ENCODE data around the gene ZNF667.
A peak's percentile ranks its signal among the peaks of the same experiment; 100 is the strongest.

Gene ZNF667

DNA sequence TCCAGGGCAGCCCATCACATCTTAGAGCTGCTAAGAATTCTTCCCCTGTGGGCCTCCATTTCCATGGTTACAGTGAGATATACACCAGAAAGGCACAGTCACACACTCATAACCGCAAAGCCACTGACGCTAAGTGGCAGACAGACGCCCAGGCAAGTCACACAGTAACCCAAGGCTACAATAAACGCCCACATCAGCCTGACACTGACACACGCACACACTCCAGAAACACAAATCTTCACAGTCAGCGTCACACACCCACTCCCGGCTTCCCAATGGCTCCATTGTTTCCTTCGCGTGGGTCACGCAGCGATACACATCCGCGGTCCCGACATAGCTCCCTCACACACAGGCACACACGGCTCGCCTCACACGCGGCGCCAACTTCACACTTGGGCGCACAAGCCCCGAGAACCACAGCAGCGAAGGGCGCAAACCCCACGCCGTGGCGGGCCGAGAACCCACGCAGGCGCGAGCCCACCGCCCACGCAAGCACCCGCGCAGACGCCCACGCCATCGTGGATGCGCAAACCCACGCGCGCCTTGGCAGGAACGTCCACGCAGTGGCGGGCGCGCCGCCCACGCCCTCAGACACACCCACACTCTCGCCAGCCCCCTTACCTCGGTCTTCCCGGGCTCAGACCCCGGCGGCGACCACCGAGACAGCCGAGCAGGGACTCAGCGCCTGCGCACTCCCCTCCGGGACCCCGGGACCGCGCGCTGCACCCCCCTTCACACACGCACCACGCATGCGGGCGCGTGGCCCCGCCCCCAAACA lies at the start of gene ZNF667:
Gene ZNF667 (minus strand): TSS at position 695 of the 778 bp plus-strand sequence. CDS start 14,975 bp downstream, outside the sequence.
- DNase-seq (ENCODE audit: low spot score) = peak; percentile 71

DNA sequence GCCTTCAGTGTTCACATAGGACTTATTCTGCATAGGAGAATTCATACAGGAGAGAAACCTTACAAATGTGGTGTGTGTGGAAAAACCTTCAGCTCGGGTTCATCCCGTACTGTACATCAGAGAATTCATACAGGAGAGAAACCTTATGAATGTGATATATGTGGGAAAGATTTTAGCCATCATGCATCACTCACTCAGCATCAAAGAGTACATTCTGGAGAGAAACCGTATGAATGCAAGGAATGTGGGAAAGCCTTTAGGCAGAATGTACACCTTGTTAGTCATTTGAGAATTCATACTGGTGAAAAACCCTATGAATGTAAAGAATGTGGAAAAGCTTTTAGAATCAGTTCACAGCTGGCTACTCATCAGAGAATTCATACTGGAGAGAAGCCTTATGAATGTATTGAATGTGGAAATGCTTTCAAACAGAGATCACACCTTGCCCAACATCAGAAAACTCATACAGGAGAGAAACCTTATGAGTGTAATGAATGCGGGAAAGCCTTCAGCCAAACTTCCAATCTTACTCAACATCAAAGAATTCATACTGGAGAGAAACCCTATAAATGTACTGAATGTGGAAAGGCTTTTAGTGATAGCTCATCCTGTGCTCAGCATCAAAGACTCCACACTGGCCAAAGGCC lies 48.2 kb upstream of the ZNF667 start:
- DNase-seq (ENCODE audit: low spot score) = no peak

DNA sequence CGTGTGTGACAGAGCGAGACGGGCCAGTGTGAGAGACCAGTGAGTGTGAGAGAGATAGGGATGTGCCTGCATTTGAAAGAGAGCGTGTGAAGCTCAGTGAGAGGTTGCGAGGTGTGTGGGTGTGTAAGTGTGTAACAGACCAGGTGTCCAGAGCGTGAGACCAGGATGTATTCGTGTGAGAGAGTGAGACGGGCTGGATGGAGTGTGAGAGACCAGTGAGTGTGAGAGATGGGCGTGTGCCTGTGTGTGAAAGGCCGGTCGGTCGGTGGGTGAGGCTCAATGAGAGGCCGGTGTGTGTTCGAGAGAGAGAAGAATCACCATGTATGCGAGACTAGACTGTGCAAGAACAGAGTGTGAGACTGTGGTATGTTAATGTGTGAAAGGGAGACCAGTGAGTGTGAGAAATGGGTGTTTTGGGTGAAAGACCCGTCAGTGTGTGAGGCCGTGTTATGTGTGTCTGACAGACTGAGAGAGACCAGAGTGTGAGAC lies 31.2 kb upstream of the ZNF667 start:
- DNase-seq (ENCODE audit: low spot score) = no peak

DNA sequence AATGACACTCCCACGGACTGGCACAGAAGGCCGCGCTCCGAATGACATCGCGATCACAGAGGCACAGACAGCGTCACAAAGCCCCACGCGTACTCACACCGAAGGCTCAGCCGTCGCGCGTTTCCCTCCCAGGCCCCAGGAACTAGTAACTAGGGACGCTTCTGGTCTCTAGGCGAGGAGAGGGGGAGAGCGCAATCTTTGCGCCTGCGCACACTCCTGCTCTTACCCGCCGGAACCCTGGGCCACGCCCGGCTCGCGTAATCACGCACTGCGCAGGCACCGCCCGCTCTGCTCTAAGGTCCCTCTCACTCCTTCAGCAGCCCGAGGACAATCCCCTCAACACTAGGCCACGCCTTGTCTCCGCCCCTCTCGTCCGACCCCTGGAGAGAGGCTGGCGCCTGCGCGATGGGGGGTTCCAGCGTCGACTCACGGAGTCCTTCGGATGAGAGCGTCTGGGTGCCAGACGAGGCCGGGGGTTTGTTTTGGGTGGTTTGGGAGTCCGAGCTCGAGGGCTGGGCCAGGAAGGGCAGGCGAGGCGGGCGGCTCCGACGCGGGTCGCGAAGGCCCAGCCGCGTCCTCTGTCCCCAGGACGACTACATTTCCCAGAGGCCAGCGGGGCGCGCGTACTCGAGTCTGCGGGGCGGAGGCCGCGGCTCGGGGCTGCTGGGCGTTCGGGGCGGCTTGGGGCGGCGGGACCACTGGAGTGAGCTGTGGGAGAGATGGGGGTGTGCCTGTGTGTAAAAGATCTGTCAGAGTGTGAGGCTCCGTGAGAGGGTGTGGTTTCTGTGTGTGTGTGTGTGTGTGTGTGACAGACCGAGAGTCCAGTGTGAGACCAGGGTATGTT lies 30.5 kb upstream of the ZNF667 start, which contains the start of gene ZNF471:
Gene ZNF471 (plus strand): TSS at position 410 of the 844 bp plus-strand sequence. CDS start 3,717 bp downstream, outside the sequence.
- DNase-seq (ENCODE audit: low spot score) = peak; percentile 100

DNA sequence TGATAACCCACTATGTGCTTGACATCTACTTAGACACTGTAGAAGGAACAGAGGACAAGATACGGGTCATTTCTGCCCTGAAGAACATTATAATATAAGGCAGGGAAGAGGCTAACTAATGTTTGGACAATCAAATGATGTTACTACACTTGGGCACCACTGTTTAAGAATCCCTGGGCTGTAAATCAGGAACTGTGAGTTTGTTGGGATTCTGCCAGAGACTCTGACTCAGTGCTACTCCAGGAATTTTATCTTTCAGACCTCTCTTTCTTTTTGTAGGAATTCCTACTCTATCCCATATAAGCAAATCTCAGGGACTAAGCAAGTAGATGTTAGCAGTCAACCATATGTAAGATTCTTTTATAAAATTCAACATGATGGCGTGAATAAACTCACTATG lies 27.4 kb upstream of the ZNF667 start:
- DNase-seq (ENCODE audit: low spot score) = no peak

DNA sequence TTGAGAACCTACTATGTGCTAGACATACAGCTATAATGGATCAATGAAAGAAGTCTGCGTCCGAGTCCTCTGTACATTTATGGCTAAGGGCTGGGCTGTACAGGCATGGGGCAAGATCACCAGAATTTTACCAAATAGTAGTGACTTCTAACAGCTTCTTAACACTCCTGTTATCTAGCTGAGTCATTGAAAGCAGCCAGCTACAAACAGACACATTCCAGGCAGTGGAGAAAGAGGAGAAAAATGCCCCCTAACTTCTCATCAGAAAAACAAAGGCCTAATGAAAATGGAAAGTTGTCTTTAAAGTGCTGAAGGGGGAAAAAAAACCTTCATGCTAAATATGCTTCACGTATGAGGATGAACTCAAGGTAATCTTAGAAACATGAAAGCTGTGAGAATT lies 14.3 kb upstream of the ZNF667 start:
- no peak for DNase-seq (ENCODE audit: low spot score)

DNA sequence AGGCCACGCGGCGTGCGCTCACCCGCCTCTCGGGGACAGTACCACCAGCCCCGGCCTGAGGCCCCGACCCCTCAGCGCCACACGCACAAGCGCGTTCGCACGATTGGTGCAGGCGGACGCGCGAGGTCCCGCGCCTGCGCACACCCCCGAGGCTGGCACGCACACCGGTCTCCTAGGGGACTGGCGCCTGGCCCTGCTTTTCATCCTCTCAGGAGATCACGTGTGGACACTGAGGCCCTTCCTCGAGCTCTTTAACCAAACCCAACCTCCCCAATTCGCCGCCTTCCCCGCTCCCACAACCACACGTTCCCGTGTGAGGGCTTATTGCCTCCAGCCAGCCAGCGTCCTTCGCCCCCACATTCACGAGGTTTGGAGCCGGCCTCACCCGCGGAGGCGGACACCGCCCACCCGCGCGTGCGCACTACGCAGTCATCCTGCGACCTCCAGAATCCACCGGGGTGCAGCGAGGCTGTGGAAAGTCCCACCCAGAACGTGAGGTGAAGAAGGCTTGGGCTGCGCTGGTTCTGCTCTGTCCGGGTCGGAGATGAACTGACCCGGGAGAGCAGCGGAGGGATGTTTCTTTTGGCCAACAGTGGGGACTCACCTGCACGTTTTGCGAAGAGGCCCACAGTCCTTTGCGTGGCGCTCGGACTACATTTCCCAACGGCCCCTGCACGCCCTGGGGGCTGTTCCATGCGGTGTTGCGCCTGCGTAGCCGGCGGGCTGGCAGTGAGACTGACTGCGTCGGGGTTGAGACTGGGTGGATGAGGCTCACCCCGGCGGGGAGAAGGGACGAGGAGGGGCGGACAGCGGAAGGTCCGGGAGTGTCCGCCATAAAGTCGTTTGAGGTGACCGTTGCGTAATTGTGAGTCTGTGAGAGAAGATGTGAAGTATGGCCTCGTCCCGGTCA lies 539 bp upstream of the ZNF667 start:
- peak; percentile 99 for DNase-seq (ENCODE audit: low spot score)

DNA sequence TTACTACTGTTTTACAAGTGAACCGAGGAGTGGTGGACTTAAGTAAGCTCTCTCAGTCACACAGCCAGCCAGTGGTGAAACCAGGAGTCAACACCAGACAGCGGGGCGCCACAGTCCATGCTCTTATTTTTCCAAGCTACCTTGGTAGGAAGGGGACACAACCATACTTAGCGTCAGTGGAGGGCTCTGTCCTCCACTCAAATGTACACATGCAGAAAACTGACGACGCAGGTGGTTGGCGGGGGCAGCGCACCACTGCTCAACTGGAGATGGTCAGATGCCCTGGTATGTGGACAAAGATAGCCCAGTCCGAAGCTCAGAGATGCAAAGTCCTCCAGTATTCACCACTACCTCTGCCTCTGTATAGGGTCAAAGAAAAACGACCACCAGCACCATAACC lies 1.1 kb downstream of the ZNF667 start:
- DNase-seq (ENCODE audit: low spot score) = no peak

DNA sequence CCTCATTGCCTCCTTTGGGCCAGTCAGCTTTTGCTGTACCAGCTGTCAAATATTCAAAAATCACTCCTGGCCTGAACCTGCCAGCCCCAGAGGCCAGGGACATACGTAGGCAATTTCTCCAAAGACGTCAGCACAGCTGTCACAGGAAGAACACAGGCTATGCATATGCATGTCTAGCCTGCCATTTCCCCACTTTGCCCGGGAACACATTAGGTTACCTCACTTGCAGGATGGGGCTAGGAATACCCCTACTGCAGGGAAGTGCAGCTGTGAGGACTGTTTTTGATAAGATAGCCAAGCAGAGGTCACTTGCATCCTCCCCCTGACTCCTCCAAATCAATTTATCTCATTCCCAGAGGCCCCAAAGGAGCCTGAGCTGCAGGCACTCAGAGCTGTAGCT lies 2.8 kb downstream of the ZNF667 start:
- DNase-seq (ENCODE audit: low spot score) = no peak

DNA sequence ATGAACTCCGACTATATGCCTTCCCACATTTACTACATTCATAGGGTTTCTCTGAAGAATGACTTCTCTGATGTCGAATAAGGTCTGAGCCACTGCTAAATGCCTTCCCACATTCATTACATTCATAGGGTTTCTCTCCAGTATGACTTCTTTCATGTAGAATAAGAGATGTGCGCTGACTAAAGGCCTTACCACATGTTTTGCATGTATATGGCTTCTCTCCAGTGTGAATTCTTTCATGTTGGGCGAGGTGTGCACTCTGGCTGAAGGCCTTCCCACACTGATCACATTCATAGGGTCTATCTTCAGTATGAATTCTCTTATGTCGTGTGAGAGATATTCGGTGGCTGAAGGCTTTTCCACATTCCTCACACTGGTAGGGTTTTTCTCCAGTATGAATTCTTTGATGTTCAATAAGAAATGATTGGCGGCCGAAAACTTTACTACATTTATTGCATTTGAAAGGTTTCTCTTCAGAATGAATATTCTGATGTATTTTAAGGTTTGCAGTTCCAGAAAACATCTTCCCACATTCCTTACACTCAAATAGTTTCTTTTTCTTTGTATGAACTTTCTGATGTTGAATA lies 35.8 kb downstream of the ZNF667 start:
- no peak for DNase-seq (ENCODE audit: low spot score)

DNA sequence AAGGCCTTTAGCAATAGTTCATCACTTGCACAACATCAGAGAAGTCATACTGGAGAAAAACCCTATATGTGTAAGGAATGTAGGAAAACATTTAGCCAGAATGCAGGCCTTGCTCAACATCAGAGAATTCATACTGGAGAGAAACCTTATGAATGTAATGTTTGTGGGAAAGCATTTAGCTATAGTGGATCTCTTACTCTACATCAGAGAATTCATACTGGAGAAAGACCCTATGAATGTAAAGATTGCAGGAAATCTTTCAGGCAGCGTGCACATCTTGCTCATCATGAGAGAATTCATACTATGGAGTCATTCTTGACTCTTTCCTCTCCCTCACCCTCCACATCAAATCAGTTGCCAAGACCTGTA lies 53.2 kb downstream of the ZNF667 start:
- DNase-seq (ENCODE audit: low spot score) = no peak

DNA sequence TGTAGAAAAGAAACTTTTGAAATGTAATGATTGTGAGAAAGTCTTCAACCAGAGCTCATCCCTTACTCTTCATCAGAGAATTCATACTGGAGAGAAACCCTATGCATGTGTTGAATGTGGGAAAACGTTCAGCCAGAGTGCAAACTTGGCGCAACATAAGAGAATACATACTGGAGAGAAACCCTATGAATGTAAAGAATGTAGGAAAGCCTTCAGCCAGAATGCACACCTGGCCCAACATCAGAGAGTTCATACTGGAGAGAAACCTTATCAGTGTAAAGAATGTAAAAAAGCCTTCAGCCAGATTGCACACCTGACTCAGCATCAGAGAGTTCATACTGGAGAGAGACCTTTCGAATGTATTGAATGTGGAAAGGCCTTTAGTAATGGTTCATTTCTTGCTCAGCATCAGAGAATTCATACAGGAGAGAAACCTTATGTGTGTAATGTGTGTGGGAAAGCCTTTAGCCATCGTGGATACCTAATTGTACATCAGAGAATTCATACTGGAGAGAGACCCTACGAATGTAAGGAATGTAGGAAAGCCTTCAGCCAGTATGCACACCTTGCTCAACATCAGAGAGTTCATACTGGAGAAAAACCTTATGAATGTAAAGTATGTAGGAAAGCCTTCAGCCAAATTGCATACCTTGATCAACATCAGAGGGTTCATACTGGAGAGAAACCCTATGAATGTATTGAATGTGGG lies 53.7 kb downstream of the ZNF667 start:
- no peak for DNase-seq (ENCODE audit: low spot score)

DNA sequence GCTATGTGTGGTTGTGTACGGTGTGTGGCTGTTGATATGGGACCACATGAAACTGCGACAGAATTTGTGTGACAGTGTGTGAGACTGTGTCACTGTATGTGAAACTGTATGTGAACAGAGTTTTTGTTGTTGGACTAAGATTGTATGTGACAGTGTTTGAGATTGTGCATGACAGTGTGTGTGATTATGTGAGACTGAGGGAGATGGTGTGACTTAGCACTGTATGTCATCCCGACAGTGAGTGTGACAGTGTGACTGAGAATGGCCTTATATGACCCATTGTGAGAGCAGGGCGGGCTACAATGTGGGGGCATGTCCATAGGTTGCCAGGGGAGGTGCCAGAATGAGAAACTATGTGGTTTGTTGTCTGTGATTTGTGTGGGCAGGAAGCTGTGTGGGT lies 72.1 kb downstream of the ZNF667 start:
- no peak for DNase-seq (ENCODE audit: low spot score)

DNA sequence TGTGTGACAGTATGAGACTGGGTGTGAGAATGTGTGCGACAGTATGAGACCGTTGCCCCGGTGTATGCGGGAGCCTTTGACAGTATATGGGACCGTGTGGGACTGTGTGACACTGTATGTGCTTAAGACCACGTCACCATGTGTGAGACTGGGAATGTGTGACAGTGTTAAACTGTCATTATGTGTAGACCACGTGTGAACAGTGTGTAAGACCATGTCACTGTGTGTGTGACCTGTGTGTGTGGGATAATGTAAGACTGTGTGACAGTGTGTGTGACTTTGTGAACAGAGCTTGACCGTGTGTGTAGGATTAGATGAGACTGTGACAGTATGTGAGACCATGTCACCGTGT lies 72.5 kb downstream of the ZNF667 start:
- DNase-seq (ENCODE audit: low spot score) = no peak

DNA sequence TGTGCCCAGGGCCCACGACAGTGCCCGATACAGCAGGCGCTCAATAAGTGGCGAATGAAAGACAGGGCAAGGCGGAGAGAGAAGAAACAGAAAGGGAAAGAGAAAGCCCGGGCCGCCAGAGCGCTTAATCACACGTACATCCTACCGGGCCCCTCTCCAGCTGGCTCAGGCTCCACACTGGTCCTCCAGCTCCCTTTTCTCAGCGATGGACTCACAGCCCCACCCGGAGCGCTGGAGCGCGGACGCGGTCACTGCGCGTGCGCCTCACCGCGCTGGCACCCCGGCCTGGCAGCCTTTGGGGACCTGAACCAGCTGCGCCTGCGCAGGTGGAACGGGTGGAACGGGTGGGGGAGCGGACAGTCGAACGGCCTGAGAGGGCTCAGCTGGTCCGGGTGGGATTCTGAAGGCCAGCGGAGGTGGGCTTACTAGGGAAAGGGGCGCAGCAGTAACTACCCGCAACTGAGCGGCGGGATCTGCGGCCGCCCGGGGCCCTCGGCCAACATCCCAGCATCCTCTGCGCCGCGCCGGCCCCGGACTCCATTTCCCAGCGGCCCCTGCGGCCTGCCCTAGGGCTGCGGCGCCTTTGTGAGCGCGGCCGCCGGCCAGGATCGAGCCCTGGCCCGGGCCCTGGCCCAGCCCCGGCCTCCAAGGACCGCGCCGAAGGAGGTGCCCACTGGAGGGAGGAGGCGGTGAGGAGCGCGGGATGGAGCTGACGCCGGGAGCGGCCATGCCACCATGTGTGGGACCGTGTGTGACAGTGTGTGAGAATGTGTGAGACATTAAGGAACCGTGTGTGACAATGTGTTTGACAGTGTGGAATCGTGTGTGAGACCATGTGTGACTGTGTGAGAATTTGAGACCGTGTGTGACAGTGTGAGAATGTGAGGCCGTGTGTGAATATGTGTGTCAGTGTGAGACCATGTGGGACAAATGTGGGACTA lies 73.1 kb downstream of the ZNF667 start, which contains the start of gene ZNF583:
Gene ZNF583 (plus strand): TSS at position 569 of the 941 bp plus-strand sequence. CDS start 2,783 bp downstream, outside the sequence.
- peak; percentile 100 for DNase-seq (ENCODE audit: low spot score)

DNA sequence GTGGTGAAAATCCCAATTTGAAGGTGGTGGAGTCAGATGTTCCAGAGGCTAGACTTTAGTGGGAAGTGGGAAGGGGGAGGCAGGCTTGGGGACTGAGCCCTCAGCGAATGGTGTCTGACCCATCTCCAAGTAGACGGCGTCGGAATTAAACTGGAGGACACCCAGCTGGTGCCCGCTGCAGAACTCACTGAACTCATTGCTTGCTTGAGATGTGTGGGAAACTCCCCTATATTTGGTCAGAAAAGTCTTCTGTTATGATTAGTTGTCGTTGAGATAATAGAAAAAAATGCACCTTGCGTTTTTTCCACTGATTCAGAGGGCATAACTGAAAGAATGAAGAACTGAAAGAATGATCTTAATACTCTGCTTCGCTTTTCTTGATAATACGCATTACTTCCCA lies 73.9 kb downstream of the ZNF667 start:
- peak; percentile 10 for DNase-seq (ENCODE audit: low spot score)

DNA sequence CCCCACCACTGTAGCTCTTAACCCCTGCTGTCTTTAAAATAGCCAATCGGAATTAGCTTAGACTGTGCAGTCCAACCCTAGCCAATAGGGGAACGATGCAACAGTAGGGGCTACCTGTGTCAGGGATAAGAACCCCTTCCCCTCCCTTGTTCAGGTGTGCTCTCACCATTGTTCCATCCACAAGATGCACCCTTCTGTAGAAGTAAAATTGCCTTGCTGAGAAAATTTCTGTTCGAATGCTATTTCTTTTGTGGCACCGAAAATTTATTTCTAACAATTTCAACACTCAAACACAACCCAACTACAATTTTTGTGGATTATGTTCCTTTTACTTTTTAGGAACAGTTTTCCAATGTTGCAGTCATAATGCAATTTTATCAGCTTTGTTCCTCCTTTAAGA lies 76.7 kb downstream of the ZNF667 start:
- no peak for DNase-seq (ENCODE audit: low spot score)

DNA sequence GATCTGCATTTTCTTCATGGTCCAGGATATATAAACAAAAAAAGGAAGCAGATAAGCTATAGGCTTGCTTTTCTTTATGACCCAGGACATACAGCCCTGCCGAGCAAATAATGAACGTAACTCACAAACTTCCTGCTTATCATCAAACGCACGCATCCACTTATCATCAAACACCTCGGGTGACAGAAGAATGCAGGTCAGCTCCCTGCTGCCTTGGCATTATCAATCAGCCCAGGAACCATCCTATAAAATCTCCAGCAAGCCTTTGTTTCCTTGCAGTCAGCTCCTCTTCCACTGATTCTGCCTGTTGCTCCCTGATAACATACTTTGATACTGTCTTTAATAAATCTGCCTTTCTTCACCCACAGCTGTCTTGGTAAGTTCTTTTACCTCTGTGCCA lies 78.3 kb downstream of the ZNF667 start:
- no peak for DNase-seq (ENCODE audit: low spot score)

All from AG20443 (cell line).